Chondrocyte (in vitro differentiated cells): Measurements from ENCODE around the gene ZFYVE19. TPM values are rescaled to one million over a fixed set of nuclear protein-coding genes. Genes with fewer than 3 reads are reported as not detected.
A peak's percentile ranks its signal among the peaks of the same experiment; 100 is the strongest.

Experiments
- DNase-seq: peaks from one replicate; pipeline ENCODE4 v3.0.0; 2021; ENCODE audit warnings: mixed read lengths, low spot score
- H3K27ac Mint-ChIP-seq: one replicate; pipeline ENCODE4 v1.8.0; 2021; ENCODE audit warnings: mild to moderate bottlenecking, moderate library complexity, mixed read lengths; ENCODE audit not compliant: unreplicated experiment
- H3K27me3 Mint-ChIP-seq: 2 replicates; pipeline ENCODE4 v1.8.0; 2021; ENCODE audit warnings: low read depth, mixed read lengths
- H3K36me3 Mint-ChIP-seq: 2 replicates; pipeline ENCODE4 v1.8.0; 2021; ENCODE audit warnings: low read depth, mixed read lengths
- H3K4me1 Mint-ChIP-seq: 2 replicates; pipeline ENCODE4 v1.8.0; 2021; ENCODE audit warnings: low read depth, mild to moderate bottlenecking, mixed read lengths
- H3K4me3 Mint-ChIP-seq: one replicate; pipeline ENCODE4 v1.8.0; 2021; ENCODE audit warnings: mild to moderate bottlenecking, moderate library complexity, mixed read lengths; ENCODE audit not compliant: unreplicated experiment
- H3K9me3 Mint-ChIP-seq: 2 replicates; pipeline ENCODE4 v1.8.0; 2021; ENCODE audit warnings: low read depth, mixed read lengths
- total RNA-seq: library from RNA; stranded (reverse); gene quantifications from 3 replicates; pipeline ENCODE4 v1.2.1, GENCODE V29; 2021
- TF ChIP-seq, protein P1 (sequence below): fragments of 200-600 bp; sonication (generic); IDR thresholded peaks from 2 replicates; pipeline ENCODE4 v1.5.0; 2021; ENCODE audit warnings: antibody characterized with exemption, mild to moderate bottlenecking, moderate library complexity

Gene ZFYVE19
- total RNA-seq, 1 donor from 2014 or later, result 15.5 TPM

DNA sequence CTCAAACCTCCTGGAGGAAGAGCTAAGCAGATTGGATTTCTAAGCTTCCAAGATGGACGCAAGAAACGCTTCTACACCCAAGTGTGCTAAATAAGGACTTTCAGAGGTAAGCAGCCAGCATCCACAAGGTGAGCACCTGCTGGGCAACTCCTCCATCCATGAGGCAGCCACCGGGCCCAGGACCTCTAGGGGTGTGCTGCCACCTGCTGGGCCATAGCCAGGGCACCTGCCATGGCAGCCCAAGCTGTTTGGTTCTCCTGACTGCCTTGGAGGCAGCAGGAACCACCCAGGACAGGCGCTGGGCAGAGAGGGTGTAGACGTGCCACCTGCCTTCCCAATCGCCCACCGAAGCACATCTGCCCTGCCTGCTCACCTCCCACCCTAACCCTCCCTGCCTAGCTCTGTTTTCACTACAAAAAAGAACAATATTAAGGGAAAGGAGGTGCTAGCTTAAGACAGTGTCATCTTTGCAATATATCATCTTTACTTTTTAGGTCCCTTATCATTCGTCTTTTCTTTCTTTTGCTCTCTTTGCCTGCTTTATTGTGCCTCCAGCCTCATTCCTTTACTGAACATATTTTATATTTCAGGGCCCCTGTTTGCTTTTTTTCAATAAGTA is 24.2 kb upstream of the ZFYVE19 start:
- TF ChIP-seq, protein P1, sequence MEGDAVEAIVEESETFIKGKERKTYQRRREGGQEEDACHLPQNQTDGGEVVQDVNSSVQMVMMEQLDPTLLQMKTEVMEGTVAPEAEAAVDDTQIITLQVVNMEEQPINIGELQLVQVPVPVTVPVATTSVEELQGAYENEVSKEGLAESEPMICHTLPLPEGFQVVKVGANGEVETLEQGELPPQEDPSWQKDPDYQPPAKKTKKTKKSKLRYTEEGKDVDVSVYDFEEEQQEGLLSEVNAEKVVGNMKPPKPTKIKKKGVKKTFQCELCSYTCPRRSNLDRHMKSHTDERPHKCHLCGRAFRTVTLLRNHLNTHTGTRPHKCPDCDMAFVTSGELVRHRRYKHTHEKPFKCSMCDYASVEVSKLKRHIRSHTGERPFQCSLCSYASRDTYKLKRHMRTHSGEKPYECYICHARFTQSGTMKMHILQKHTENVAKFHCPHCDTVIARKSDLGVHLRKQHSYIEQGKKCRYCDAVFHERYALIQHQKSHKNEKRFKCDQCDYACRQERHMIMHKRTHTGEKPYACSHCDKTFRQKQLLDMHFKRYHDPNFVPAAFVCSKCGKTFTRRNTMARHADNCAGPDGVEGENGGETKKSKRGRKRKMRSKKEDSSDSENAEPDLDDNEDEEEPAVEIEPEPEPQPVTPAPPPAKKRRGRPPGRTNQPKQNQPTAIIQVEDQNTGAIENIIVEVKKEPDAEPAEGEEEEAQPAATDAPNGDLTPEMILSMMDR, result peak; percentile 76
- Mint-ChIP-seq H3K27ac (no peak overlapping the region), H3K27me3 (no peaks in the 10 kb centered on the region), H3K4me3 (no peak overlapping the region), H3K36me3 (peaks cover 6% of the 10 kb centered on the region), H3K4me1 (peaks cover 11% of the 10 kb centered on the region), H3K9me3 (no peaks in the 10 kb centered on the region)
- DNase-seq, result no peak

DNA sequence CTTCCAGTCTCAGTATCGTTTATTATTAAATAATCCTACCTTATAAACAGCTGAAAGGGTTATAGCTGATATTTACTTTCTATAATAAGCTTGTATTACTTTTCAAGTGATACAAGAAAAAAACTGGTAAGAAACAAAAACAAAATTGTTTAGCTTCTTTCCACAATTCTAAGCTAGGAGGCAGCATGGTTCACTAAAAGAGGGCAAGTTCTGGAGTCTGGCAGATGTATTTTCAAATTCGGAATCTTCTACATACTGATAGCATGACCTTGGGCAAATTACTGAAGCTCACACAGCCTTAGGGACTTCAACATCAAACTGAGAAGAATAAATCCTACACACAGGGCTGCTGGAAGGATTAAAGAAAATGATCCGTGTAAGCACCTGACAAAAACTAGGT is 21.7 kb upstream of the ZFYVE19 start:
- TF ChIP-seq, protein P1, result peak; percentile 40
- H3K27ac Mint-ChIP-seq, result no peak overlapping the region
- no peaks in the 10 kb centered on the region for H3K36me3 Mint-ChIP-seq

DNA sequence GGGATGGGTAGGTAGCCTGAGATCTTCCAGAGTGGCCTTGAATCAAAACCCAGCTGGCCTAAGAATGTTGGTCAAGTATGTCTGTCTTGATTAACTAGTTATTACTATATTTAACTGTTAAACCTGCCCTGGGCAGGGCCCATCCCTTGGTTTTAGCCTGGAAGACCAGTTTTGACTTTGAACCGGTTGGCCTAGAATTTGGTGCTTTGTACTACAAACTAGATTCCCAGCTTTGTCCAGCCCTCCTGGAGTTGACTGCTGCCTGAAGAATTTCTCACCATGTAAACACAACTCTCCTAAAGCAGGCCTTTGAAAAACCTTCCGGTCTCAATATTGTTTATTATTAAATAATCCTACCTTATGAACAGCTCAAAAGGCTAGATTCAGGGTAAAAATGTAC is 21.1 kb upstream of the ZFYVE19 start:
- no peaks in the 10 kb centered on the region for H3K27me3 Mint-ChIP-seq
- no peak overlapping the region for H3K27ac Mint-ChIP-seq
- peaks cover 16% of the 10 kb centered on the region for H3K4me1 Mint-ChIP-seq
- TF ChIP-seq, protein P1, result no peak
- no peaks in the 10 kb centered on the region for H3K36me3 Mint-ChIP-seq
- H3K4me3 Mint-ChIP-seq, result no peak overlapping the region
- no peak for DNase-seq
- no peaks in the 10 kb centered on the region for H3K9me3 Mint-ChIP-seq

More for the DNA sequence above, 21.7 kb upstream of the ZFYVE19 start:
- H3K27me3 Mint-ChIP-seq, result no peaks in the 10 kb centered on the region
- no peak for DNase-seq
- H3K4me3 Mint-ChIP-seq, result no peak overlapping the region
- H3K9me3 Mint-ChIP-seq, result no peaks in the 10 kb centered on the region
- H3K4me1 Mint-ChIP-seq, result peaks cover 13% of the 10 kb centered on the region

DNA sequence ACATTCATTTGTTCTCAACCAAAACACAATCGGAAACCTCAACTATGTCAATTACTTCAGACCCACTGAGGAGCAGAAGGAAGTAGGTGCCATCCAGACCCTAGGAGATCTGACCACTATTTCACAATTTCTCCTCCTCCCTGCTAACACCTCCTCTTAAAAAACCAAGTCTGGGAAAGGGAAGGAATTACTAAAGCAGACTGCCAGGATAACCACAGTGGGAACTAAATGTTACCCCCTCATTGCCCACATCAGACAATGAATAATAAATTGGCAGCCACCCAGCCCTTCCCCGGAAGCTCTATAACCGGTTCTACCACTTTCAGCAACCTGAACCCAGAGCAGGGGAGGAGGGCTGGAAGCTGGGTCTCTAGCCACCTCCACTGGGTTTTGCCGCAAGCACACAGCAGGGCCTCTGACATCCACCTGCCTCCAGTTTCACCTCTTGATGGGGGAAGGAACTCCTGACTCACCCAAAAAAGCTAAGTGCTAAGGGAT is 19.5 kb upstream of the ZFYVE19 start:
- no peaks in the 10 kb centered on the region for H3K36me3 Mint-ChIP-seq
- H3K4me3 Mint-ChIP-seq, result no peak overlapping the region
- H3K27me3 Mint-ChIP-seq, result no peaks in the 10 kb centered on the region
- no peaks in the 10 kb centered on the region for H3K9me3 Mint-ChIP-seq
- peak overlapping the region; percentile 57 for H3K27ac Mint-ChIP-seq
- peaks cover 16% of the 10 kb centered on the region for H3K4me1 Mint-ChIP-seq
- TF ChIP-seq, protein P1, result no peak
- DNase-seq, result no peak

DNA sequence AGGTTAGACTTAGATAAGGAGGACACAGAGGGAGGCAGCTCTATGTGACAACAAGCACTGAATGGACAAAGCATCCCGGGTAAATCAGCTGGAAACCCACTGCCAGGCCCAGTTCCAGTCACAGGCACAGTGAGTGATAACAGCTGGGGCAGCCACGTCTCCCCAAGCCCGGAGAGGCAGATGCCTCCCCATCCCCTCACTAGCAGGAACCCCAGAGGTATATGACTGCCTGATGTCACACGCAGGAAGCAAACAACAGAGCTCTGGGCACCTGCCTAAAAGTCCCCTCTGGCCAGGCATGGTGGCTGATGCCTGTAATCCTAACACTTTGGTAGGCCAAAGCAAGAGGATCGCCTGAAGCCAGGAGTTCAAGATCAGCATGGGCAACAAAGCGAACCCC is 18.9 kb upstream of the ZFYVE19 start:
- no peak overlapping the region for H3K27ac Mint-ChIP-seq

More for the DNA sequence above, 18.9 kb upstream of the ZFYVE19 start:
- no peaks in the 10 kb centered on the region for H3K36me3 Mint-ChIP-seq
- H3K4me3 Mint-ChIP-seq, result no peak overlapping the region
- TF ChIP-seq, protein P1, result no peak
- peaks cover 17% of the 10 kb centered on the region for H3K4me1 Mint-ChIP-seq
- no peaks in the 10 kb centered on the region for H3K9me3 Mint-ChIP-seq
- H3K27me3 Mint-ChIP-seq, result no peaks in the 10 kb centered on the region
- no peak for DNase-seq
